ENCODE data around the gene PDE6B.

DNA sequence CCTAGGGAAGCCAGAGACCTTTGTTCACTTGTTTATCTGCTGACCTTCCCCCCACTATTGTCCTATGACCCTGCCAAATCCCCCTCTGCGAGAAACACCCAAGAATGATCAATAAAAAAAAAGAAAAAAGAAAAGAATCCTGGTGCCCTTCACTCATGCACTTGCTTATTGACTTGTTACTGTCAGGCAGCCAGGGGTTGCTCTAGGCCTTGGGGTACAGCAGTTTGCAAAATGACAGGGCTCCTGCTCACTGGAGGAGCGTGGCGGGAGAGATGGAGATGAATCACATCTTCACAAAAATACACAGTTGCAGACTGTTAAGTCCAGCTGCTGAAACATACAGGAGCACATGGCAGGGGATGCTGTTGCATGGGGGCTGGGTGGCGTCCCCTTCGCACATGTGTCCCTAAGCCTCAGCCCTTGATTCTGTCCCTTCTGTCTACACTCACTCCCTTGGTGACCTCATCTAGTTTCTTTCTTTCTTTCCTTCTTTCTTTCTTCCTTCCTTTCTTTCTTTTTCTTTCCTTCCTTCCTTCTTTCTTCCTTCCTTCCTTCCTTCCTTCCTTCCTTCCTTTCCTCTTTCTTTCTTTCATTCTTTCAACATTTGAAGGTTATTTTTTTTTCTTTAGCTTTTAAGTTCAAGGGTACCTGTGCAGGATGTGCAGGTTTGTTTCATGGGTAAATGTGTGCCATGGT, 32.4 kb upstream of the PDE6B start:
- no peak for TF ChIP-seq FOXP2 (optimal IDR thresholded peaks at IDR 0.05; ENCODE audit: borderline replicate concordance, extremely low read depth, extremely low read length, insufficient read depth)
- no peak for TF ChIP-seq POLR2AphosphoS5 (IDR thresholded peaks at IDR 0.05; ENCODE audit: low read depth, low read length)
- no peak for TF ChIP-seq TAF1 (IDR thresholded peaks at IDR 0.05; ENCODE audit: borderline replicate concordance, insufficient read depth, low read length)
